OCI-LY1 (cell line): ENCODE measurements around the gene CAV1.

Experiments
- H2AFZ ChIP-seq: fragments of 200-600 bp; sonication (generic), shearing (Covaris generic); 2 replicates; pipeline ENCODE4 v1.6.0; 2014; ENCODE audit warnings: antibody characterized with exemption, mild to moderate bottlenecking, low read length
- H3F3A ChIP-seq: fragments of 200-600 bp; sonication (generic), shearing (Covaris generic); 2 replicates; pipeline ENCODE4 v1.6.0; 2014; ENCODE audit warnings: mild to moderate bottlenecking, antibody characterized with exemption, low read length, moderate library complexity; ENCODE audit not compliant: insufficient read depth
- H3K27ac ChIP-seq: fragments of 200-600 bp; sonication (generic); 2 replicates; pipeline ENCODE4 v1.5.1; 2014; ENCODE audit warnings: low read length, mixed run types, mild to moderate bottlenecking, low read depth; ENCODE audit not compliant: poor library complexity, severe bottlenecking
- H3K27me3 ChIP-seq: fragments of 200-600 bp; sonication (generic); 2 replicates; pipeline ENCODE4 v1.6.0; 2014; ENCODE audit warnings: antibody characterized with exemption, mild to moderate bottlenecking, low read length, moderate library complexity; ENCODE audit not compliant: insufficient read depth
- H3K36me3 ChIP-seq: fragments of 200-600 bp; sonication (generic); 2 replicates; pipeline ENCODE4 v1.6.1; 2014; ENCODE audit warnings: mild to moderate bottlenecking, antibody characterized with exemption, low read length, moderate library complexity, mixed read lengths; ENCODE audit not compliant: insufficient read depth
- H3K4me1 ChIP-seq: fragments of 200-600 bp; sonication (generic); 2 replicates; pipeline ENCODE4 v1.5.1; 2014; ENCODE audit warnings: mild to moderate bottlenecking, low read length, moderate library complexity; ENCODE audit not compliant: insufficient read depth, severe bottlenecking
- H3K4me2 ChIP-seq: fragments of 200-600 bp; sonication (generic), shearing (Covaris generic); 2 replicates; pipeline ENCODE4 v1.6.1; 2014; ENCODE audit warnings: low read length
- H3K4me3 ChIP-seq: fragments of 200-600 bp; sonication (generic); 2 replicates; pipeline ENCODE4 v1.5.1; 2014; ENCODE audit warnings: low read length, low read depth, mild to moderate bottlenecking, mixed read lengths; ENCODE audit not compliant: poor library complexity, severe bottlenecking
- H3K79me2 ChIP-seq: fragments of 200-600 bp; shearing (Covaris generic); 2 replicates; pipeline ENCODE4 v1.6.1; 2016; ENCODE audit warnings: mixed run types, low read length, mixed read lengths; ENCODE audit not compliant: insufficient read depth
- H3K9ac ChIP-seq: fragments of 200-600 bp; sonication (generic), shearing (Covaris generic); 2 replicates; pipeline ENCODE4 v1.6.1; 2014; ENCODE audit warnings: mild to moderate bottlenecking, low read length, mixed read lengths
- H3K9me2 ChIP-seq: fragments of 200-600 bp; sonication (generic), shearing (Covaris generic); 2 replicates; pipeline ENCODE4 v1.6.1; 2014; ENCODE audit warnings: low read depth, mild to moderate bottlenecking, low read length, mixed read lengths
- H3K9me3 ChIP-seq: fragments of 200-600 bp; shearing (Covaris generic); 2 replicates; pipeline ENCODE4 v1.6.1; 2014; ENCODE audit warnings: low read length, mixed read lengths
- H4K20me1 ChIP-seq: fragments of 200-600 bp; sonication (generic), shearing (Covaris generic); 2 replicates; pipeline ENCODE4 v1.6.0; 2016; ENCODE audit warnings: mild to moderate bottlenecking, low read length; ENCODE audit not compliant: insufficient read depth
- CTCF ChIP-seq: fragments of 200-600 bp; sonication (generic), shearing (Covaris generic); IDR thresholded peaks from 2 replicates; pipeline ENCODE4 v1.5.1; 2017; ENCODE audit warnings: mild to moderate bottlenecking, antibody characterized with exemption, low read length, moderate library complexity, mixed read lengths
- EZH2 ChIP-seq: fragments of 200-600 bp; sonication (generic), shearing (Covaris generic); IDR thresholded peaks from 2 replicates; pipeline ENCODE4 v1.8.0; 2017; ENCODE audit warnings: borderline replicate concordance, mixed run types, mild to moderate bottlenecking, antibody characterized with exemption, low read length, moderate library complexity, mixed read lengths

Gene CAV1

GRCh38 chr7:116575853-116576252 is 51.0 kb downstream of the CAV1 start:
- H3F3A ChIP-seq = no peaks in the 10 kb centered on the region
- H3K27me3 ChIP-seq = no peaks in the 10 kb centered on the region
- no peak overlapping the region for H3K4me3 ChIP-seq
- no peaks in the 10 kb centered on the region for H3K79me2 ChIP-seq
- no peak overlapping the region for H3K27ac ChIP-seq
- H3K9me2 ChIP-seq = no peaks in the 10 kb centered on the region
- no peaks in the 10 kb centered on the region for H4K20me1 ChIP-seq
- H3K4me2 ChIP-seq = no peak overlapping the region
- H3K4me1 ChIP-seq = no peaks in the 10 kb centered on the region
- no peak for TF ChIP-seq EZH2
- no peak for TF ChIP-seq CTCF
- no peak overlapping the region for H2AFZ ChIP-seq
- no peaks in the 10 kb centered on the region for H3K9me3 ChIP-seq
- H3K9ac ChIP-seq = no peak overlapping the region
- H3K36me3 ChIP-seq = no peaks in the 10 kb centered on the region

- Histone ChIP-seq H2AFZ (no peak overlapping the region), H3K36me3 (no peaks in the 10 kb centered on the region), H3K9ac (no peak overlapping the region), H3K27ac (no peak overlapping the region), H3K27me3 (no peaks in the 10 kb centered on the region), H3K9me3 (no peaks in the 10 kb centered on the region), H3K4me1 (no peaks in the 10 kb centered on the region), H3F3A (no peaks in the 10 kb centered on the region), H3K4me2 (no peak overlapping the region), H3K9me2 (no peaks in the 10 kb centered on the region), H4K20me1 (no peaks in the 10 kb centered on the region), H3K79me2 (no peaks in the 10 kb centered on the region), H3K4me3 (no peak overlapping the region)
- TF ChIP-seq EZH2 (no peak), CTCF (no peak)
Observed at GRCh38 chr7:116576350-116577319, 51.8 kb downstream of the CAV1 start.

- Histone ChIP-seq H3K4me2 (no peak overlapping the region), H3K4me3 (no peak overlapping the region)
Observed at GRCh38 chr7:116577320-116577871, 52.6 kb downstream of the CAV1 start.

More at GRCh38 chr7:116577320-116577871, 52.6 kb downstream of the CAV1 start:
- no peak overlapping the region for H3K9ac ChIP-seq
- H3K4me1 ChIP-seq = peaks cover 3% of the 10 kb centered on the region
- H4K20me1 ChIP-seq = no peaks in the 10 kb centered on the region
- no peaks in the 10 kb centered on the region for H3K27me3 ChIP-seq
- TF ChIP-seq EZH2 (no peak), CTCF (no peak)
- no peak overlapping the region for H3K27ac ChIP-seq
- no peaks in the 10 kb centered on the region for H3K9me2 ChIP-seq
- H2AFZ ChIP-seq = no peak overlapping the region
- no peaks in the 10 kb centered on the region for H3K9me3 ChIP-seq
- no peaks in the 10 kb centered on the region for H3F3A ChIP-seq
- no peaks in the 10 kb centered on the region for H3K36me3 ChIP-seq
- H3K79me2 ChIP-seq = no peaks in the 10 kb centered on the region
